Loucy (cell line): Measurements from ENCODE around the gene RHOU.

Experiments
- CTCF ChIP-seq: fragments of 200-600 bp; sonication (generic); conservative IDR thresholded peaks from 2 replicates; pipeline ENCODE4 v1.5.1; 2014; ENCODE audit warnings: mild to moderate bottlenecking, antibody characterized with exemption, low read length
- EZH2phosphoT487 ChIP-seq: fragments of 200-600 bp; IDR thresholded peaks from 2 replicates; pipeline ENCODE4 v1.6.1; 2018; ENCODE audit warnings: antibody characterized with exemption, mild to moderate bottlenecking, moderate library complexity, borderline replicate concordance

- TF ChIP-seq CTCF (no peak), EZH2phosphoT487 (no peak)
Observed at GRCh38 chr1:228777236-228777635, 42.0 kb downstream of the RHOU start.
